ENCODE results near the gene SLC17A7.

DNA sequence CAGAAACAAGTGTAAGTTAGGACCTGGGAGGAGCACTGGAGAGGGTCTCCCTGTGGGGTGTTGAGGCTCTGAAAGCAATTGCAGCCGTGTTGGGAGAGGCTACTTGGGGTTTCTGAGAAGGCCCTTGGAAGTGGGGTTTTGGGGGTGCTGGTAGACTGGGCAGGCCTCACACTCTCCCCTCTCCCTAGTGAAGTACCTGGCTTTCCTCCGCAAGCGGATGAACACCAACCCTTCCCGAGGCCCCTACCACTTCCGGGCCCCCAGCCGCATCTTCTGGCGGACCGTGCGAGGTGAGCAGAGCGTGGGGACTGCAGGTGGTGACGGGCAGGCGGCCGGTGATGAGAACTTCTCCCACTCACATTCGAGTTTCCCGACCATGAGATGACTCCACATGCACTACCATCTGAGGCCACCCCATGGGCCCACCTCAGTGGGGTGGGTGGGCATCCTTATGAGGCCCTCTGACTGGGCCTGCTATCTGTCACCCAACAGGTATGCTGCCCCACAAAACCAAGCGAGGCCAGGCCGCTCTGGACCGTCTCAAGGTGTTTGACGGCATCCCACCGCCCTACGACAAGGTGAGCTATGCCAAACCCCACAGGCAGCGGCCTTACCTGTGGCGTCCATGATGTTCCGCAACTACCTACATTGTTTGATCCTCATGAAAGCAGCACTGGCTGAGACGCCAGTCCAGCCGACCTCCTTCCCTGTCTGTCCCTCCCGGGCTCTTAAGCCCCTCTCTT, 49.1 kb upstream of the SLC17A7 start:
- TF ChIP-seq ZNF70 (CRISPR knock-in tag; IDR thresholded peaks at IDR 0.05) (no peak), ISL1 (CRISPR knock-in tag; IDR thresholded peaks at IDR 0.05) (no peak), ZNF8 (CRISPR knock-in tag; IDR thresholded peaks at IDR 0.05) (no peak), PPARA (CRISPR knock-in tag; IDR thresholded peaks at IDR 0.05; ENCODE audit: borderline replicate concordance) (no peak), BACH2 (CRISPR knock-in tag; IDR thresholded peaks at IDR 0.05; ENCODE audit: borderline replicate concordance) (no peak), ARNTL (CRISPR knock-in tag; IDR thresholded peaks at IDR 0.05; ENCODE audit: borderline replicate concordance, low read depth) (no peak), ZFP30 (CRISPR knock-in tag; IDR thresholded peaks at IDR 0.05) (no peak), ESRRG (CRISPR knock-in tag; IDR thresholded peaks at IDR 0.05) (no peak), OSR1 (CRISPR knock-in tag; IDR thresholded peaks at IDR 0.05) (no peak), ZFP3 (CRISPR knock-in tag; IDR thresholded peaks at IDR 0.05) (no peak)
- TF ChIP-seq, protein P1, sequence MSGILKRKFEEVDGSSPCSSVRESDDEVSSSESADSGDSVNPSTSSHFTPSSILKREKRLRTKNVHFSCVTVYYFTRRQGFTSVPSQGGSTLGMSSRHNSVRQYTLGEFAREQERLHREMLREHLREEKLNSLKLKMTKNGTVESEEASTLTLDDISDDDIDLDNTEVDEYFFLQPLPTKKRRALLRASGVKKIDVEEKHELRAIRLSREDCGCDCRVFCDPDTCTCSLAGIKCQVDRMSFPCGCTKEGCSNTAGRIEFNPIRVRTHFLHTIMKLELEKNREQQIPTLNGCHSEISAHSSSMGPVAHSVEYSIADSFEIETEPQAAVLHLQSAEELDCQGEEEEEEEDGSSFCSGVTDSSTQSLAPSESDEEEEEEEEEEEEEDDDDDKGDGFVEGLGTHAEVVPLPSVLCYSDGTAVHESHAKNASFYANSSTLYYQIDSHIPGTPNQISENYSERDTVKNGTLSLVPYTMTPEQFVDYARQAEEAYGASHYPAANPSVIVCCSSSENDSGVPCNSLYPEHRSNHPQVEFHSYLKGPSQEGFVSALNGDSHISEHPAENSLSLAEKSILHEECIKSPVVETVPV (CRISPR knock-in tag; IDR thresholded peaks at IDR 0.05), result no peak
- TF ChIP-seq, protein P2, sequence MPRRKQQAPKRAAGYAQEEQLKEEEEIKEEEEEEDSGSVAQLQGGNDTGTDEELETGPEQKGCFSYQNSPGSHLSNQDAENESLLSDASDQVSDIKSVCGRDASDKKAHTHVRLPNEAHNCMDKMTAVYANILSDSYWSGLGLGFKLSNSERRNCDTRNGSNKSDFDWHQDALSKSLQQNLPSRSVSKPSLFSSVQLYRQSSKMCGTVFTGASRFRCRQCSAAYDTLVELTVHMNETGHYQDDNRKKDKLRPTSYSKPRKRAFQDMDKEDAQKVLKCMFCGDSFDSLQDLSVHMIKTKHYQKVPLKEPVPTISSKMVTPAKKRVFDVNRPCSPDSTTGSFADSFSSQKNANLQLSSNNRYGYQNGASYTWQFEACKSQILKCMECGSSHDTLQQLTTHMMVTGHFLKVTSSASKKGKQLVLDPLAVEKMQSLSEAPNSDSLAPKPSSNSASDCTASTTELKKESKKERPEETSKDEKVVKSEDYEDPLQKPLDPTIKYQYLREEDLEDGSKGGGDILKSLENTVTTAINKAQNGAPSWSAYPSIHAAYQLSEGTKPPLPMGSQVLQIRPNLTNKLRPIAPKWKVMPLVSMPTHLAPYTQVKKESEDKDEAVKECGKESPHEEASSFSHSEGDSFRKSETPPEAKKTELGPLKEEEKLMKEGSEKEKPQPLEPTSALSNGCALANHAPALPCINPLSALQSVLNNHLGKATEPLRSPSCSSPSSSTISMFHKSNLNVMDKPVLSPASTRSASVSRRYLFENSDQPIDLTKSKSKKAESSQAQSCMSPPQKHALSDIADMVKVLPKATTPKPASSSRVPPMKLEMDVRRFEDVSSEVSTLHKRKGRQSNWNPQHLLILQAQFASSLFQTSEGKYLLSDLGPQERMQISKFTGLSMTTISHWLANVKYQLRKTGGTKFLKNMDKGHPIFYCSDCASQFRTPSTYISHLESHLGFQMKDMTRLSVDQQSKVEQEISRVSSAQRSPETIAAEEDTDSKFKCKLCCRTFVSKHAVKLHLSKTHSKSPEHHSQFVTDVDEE (CRISPR knock-in tag; IDR thresholded peaks at IDR 0.05), result no peak
- TF ChIP-seq, protein P3, sequence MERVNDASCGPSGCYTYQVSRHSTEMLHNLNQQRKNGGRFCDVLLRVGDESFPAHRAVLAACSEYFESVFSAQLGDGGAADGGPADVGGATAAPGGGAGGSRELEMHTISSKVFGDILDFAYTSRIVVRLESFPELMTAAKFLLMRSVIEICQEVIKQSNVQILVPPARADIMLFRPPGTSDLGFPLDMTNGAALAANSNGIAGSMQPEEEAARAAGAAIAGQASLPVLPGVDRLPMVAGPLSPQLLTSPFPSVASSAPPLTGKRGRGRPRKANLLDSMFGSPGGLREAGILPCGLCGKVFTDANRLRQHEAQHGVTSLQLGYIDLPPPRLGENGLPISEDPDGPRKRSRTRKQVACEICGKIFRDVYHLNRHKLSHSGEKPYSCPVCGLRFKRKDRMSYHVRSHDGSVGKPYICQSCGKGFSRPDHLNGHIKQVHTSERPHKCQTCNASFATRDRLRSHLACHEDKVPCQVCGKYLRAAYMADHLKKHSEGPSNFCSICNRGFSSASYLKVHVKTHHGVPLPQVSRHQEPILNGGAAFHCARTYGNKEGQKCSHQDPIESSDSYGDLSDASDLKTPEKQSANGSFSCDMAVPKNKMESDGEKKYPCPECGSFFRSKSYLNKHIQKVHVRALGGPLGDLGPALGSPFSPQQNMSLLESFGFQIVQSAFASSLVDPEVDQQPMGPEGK (CRISPR knock-in tag; IDR thresholded peaks at IDR 0.05; ENCODE audit: borderline replicate concordance), result no peak
